MM.1S (cell line): ENCODE results near the gene CAB39.

ENCODE experiments used
- CTCF ChIP-seq: fragments of 300-600 bp; sonication (generic); IDR thresholded peaks from 2 replicates; pipeline ENCODE4 v1.5.1; 2016; ENCODE audit warnings: antibody characterized with exemption, low read length, mixed read lengths
- EZH2 ChIP-seq: fragments of 300-600 bp; sonication (generic); optimal IDR thresholded peaks from 2 replicates; pipeline ENCODE3; 2017; ENCODE audit warnings: low read depth, mild to moderate bottlenecking, antibody characterized with exemption, low read length, mixed read lengths

GRCh38 chr2:230681171-230681545 lies 31.5 kb upstream of the CAB39 start:
- TF ChIP-seq CTCF (no peak), EZH2 (no peak)
